Stomach (tissue), 4 donors: ENCODE data around the gene KCND2.

Experiments
- POLR2A ChIP-seq, 4 donors: fragments of 450-650 bp; IDR thresholded peaks; one replicate each; pipeline ENCODE4 v1.6.1; 2016; ENCODE audit warnings: antibody characterized with exemption in 4 of 4, control low read depth in 2 of 4, mild to moderate bottlenecking in 1 of 4, moderate library complexity in 1 of 4
- POLR2AphosphoS5 ChIP-seq, 3 donors: sonication (generic); formaldehyde crosslinking; IDR thresholded peaks; one replicate each; pipeline ENCODE4 v1.6.1; 2016; ENCODE audit warnings: antibody characterized with exemption in 3 of 3
- TF ChIP-seq, protein P1 (sequence below), 7 experiments: fragments of 450-650 bp in 4 of 7; fragments of 200-600 bp in 3 of 7; sonication (generic) in 3 of 7; IDR thresholded peaks; one replicate each; pipeline ENCODE4 v1.5.1; 2016 to 2019; ENCODE audit warnings: antibody characterized with exemption in 7 of 7, control low read depth in 2 of 7, mild to moderate bottlenecking in 1 of 7

DNA sequence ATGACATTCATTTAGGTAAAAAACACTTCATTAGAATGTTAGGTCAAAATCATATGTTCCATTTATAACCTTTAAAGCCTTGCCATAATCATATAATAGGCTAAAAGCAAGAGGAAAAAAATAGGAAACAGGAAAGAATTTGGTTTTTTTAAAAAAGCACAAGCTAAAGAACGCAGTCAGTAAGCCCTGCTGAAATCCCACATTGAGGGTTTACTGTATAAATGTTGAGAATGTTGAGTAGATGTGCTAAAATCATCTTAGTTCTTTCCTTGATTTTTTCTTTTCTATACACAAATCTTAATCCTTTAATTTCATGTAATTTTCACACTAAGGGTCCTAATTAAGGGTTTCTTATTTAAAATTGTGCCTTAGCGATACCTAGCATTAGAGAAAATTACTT, 452.0 kb downstream of the KCND2 start:
- TF ChIP-seq POLR2A (IDR thresholded peaks at IDR 0.05) = no peak
- TF ChIP-seq, protein P1, sequence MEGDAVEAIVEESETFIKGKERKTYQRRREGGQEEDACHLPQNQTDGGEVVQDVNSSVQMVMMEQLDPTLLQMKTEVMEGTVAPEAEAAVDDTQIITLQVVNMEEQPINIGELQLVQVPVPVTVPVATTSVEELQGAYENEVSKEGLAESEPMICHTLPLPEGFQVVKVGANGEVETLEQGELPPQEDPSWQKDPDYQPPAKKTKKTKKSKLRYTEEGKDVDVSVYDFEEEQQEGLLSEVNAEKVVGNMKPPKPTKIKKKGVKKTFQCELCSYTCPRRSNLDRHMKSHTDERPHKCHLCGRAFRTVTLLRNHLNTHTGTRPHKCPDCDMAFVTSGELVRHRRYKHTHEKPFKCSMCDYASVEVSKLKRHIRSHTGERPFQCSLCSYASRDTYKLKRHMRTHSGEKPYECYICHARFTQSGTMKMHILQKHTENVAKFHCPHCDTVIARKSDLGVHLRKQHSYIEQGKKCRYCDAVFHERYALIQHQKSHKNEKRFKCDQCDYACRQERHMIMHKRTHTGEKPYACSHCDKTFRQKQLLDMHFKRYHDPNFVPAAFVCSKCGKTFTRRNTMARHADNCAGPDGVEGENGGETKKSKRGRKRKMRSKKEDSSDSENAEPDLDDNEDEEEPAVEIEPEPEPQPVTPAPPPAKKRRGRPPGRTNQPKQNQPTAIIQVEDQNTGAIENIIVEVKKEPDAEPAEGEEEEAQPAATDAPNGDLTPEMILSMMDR (IDR thresholded peaks at IDR 0.05) = no peak
- TF ChIP-seq POLR2AphosphoS5 (IDR thresholded peaks at IDR 0.05) = no peak
